Pulmonary artery endothelial cell (primary cell): Measurements from ENCODE around the gene SUMO3. TPM values are rescaled to one million over a fixed set of nuclear protein-coding genes. Genes with fewer than 3 reads are reported as not detected.

ENCODE experiments used
- DNase-seq: peaks from one replicate; pipeline ENCODE4 v3.0.0-alpha.2; 2011; ENCODE audit warnings: low read depth, low spot score
- total RNA-seq: library from RNA; depleted of rRNA; stranded (reverse); fragments of >200 nt; gene quantifications from 2 replicates; pipeline ENCODE4 v1.2.3, GENCODE V29; 2014

Gene SUMO3
- total RNA-seq, 1 donor from 2014 or later: 113 TPM

DNA sequence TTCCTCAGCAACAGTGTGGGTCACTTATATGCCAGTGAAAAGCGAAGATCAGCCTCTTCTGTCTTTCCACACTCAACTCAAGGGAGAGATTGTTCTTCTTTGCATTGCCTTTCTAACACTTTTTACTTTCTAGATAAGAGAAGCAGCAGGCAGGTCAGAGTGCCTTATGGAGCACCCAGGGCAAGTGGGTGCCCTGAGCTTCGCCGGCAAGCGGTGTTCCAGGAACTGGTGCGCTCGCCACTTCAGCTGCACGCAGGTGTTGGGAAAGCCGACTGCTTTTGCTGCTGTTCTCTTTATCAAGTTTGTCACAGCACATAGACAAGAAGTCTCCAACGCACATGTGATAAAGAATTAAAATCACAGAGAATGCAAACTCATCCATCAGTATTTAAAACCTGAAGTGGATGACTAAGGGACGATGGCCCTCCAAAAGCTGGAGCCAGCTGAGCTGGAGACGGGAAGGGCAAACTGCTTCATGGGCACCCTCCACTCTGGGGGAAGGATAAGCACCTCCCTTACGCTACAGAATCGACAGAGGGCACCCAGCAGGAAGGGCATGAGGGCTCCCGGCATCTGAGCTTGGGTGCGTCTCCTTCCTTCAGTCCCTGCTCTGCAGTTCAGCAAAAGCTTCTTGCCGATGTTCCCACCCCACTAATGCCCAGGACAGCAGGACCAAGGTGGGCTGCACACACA lies 36.9 kb downstream of the SUMO3 start:
- DNase-seq: no peak

DNA sequence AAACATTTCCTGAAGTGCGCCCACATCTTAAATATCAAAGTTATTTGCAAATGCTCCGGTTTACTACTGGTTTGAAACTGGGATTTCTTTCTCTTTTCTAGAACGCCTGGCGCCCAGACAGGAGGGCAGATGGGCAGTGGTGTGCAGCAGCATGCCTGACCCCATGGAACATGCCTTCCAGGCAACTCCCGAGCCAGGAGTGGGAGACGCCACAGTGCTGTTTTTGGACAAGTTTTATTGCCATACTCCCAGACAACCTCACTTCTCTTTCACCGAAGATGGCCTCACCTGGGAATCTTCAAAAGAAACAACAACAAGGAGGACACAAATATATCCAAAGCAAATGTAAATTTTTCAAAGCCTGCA lies 37.7 kb downstream of the SUMO3 start:
- no peak for DNase-seq

DNA sequence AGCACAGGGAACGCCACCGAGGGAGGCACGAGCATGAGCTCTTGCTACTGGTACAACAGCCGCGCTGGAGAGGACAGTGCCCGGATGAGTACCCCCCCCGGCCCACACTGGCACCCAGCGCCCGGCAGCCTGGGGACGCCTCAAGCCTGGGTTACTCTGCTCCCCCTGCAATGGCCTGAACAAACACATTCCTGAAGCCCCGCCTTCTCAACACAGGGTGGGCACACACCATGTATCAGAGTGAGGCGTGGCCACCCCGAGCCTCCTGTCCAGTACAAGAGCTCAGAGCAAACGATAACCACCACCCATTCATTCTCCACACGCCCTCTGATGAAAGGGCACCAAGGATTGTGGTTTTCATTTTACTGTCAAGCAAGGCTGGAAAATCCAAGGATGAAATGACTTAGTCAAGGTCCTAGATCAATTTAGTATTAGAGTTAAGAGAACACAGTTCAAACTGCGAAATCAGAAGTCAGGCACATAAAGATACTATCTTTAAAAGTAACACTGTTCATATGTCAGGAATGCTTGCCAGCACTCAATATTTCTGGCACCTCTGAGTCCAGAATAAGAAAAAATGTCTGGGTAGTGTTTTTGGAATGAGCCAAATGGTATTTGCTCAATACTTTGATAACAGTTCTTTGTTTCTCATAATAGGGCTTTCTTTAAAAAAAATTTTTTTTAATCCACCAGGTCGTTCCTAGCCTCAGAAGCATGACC lies 38.3 kb downstream of the SUMO3 start:
- DNase-seq: no peak

DNA sequence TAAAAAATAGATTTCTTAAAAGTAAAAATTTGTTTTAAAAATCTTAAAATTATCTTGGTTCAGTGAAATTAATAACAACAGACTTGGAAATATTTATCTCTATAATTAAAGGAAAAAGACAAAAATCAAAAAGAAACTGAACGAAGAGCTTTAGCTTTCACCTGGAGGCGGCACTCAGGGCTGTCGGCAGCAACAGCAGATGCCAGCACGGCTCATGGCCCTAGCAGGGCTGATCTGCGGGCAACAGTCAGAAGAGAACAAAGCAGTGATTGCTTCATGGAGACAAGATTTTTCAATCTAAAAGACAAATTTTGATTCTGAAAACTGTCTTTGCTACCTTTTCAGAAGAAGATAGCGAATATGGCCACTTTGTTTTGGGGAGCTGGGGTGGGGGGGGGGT lies 38.9 kb downstream of the SUMO3 start:
- no peak for DNase-seq

GRCh38 chr21:44778499-44778911 lies 39.4 kb downstream of the SUMO3 start:
- no peak for DNase-seq

DNA sequence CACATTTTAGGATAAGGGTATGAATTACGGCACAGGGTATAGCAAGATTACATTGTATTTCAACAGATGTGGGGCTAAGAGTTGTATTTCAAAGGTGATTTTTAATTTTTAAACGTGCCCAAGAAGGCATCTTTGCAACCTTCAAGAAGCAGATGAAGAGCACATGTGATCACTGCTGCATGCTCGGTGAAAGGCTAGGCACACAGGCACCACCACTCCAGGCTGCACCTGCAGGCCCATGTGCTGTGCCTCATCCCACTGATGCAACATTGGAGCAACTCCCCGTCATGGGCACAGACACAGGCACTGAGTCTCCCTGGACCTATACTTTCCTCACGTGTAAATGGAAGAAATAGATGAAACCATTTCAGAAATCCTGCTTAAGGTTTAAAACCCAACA lies 39.8 kb downstream of the SUMO3 start:
- DNase-seq: no peak

- no peak for DNase-seq
Observed at GRCh38 chr21:44774972-44775371, 42.9 kb downstream of the SUMO3 start.

- no peak for DNase-seq
Observed at GRCh38 chr21:44773291-44773932, 44.5 kb downstream of the SUMO3 start.

- no peak for DNase-seq
Observed at GRCh38 chr21:44771896-44772525, 45.9 kb downstream of the SUMO3 start.

GRCh38 chr21:44767834-44768831 lies 49.7 kb downstream of the SUMO3 start:
- no peak for DNase-seq

DNA sequence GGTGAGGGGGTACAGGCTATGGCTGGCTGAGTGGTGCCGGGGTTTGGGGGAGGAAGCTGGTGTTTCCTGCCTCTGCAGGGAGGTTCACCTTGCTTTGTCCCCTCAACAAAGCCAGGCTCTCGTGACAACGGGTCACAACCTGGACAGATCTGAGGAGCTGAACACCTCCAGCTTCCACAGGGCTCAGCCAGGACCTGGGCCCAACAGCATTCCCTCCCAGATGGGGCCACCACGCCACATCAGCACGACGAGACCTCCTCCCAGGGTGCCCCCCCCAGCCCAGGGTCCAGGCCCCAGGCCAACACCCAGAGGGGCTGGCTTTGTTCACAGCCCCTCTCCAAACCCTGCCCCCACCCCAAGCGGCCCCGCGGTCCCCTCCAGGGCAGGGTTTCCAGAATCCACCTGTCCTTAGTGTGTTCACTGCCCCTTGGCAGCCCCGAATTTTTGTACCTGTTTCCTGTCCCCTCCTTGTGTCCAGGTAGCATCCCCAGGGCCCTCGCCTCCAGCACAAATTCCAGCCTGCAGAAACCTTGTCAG lies 51.0 kb downstream of the SUMO3 start:
- no peak for DNase-seq

GRCh38 chr21:44766014-44766817 lies 51.6 kb downstream of the SUMO3 start:
- no peak for DNase-seq

DNA sequence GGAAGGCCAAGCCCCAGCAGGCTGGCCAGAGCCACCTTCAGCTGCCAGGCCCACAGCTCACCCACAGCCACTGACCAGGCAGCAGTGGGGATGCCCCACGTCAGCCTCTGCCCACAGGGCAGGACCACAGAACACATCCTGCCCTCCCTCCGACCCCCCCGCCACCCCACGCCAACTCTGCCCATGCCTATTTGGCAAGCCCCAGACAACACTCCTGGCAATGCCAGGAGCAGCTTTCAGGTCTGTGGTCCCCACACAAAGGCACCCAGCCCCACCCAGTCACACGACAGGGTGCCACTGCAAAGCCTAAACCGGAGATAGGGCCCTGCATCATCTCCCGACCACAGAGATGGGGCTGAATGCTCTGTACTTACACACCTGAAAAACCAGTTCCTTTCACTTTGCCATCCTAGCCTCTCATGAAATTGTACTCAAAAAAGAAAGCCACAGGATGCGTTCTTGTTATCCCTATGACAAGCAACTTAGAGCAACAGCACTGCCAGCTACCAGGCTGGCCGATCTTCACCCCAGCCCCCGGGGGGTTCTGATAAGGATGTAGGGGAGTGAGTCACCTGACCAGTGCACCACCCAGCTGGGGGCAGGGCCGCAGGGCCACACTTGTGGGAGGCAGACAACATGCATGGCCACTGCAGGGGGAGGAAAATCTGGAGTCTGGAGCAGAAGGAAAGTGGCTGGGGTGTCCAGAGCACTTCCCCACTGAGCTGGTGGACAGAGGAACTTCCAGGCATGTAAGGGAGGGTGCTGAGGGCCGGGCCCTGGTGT lies 52.4 kb downstream of the SUMO3 start:
- DNase-seq: no peak

DNA sequence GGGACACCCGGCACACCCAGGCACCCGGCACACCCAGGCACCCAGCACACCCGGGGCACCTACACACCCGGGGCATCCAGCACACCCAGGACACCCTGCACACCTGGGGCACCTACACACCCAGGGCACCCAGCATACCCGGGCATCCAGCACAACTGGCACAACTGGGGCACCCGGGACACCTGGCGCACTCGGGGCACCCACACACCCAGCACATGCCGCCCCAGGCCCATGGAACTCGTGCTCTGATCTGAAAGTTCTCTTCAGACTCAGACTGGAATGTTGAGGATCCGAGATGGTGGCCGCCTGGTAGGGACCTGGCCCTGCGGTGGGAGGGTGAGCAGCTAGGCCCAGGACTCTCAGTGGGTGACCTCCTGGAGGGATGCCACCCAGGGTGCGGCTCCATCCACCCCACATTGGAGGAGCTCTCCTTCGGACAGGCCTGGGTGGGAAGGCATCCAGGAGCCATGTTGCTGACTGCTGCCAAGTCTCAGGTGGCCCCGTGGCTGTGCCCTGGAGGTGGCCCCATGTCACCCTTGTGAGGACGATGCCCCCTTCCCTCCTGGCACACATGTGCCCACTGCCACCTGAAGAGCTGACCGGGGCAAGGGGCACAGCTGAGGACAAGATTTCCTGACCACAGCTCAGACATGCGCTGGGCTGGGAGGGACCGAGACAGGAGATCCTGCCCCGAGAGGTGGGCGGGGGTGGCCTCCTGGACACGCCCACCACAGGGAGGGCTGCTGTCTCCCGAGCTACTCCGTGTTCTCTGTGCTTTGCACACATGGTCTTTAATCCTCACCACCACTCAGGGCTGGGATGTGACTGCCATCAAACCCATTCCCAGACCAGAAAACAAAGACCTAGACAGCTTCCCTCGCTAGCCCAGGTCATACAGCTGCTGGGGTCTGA lies 53.3 kb downstream of the SUMO3 start:
- no peak for DNase-seq

DNA sequence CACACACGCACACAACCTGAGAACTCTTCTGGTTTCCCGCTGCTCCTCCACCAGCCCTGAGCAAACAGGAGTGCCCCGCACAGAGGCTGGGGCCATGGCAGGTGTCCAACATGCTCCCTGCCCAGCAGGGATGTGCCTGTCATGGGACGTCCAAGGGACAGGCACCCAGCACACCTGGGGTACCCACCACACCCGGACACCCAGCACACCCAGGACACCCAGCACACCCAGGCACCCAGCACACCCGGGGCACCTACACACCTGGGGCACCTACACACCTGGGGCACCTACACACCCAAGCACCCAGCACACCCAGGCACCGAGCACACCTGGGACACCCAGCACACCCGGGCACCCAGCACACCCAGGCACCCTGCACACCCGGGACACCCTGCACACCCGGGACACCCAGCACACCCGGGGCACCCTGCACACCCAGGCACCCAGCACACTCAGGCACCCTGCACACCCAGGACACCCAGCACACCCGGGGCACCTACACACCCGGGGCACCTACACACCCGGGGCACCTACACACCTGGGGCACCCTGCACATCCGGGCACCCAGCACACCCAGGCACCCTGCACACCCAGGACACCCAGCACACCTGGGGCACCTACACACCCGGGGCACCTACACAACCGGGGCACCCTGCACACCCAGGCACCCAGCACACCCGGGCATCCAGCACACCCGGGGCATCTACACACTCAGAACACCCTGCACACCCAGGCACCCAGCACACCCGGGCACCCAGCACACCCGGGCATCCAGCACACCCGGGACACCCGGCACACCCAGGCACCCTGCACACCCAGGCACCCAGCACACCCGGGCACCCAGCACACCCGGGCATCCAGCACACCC lies 54.2 kb downstream of the SUMO3 start:
- DNase-seq: no peak

GRCh38 chr21:44763050-44763378 lies 54.8 kb downstream of the SUMO3 start:
- no peak for DNase-seq
